ENCODE measurements around the gene STYXL1.

Gene STYXL1

DNA sequence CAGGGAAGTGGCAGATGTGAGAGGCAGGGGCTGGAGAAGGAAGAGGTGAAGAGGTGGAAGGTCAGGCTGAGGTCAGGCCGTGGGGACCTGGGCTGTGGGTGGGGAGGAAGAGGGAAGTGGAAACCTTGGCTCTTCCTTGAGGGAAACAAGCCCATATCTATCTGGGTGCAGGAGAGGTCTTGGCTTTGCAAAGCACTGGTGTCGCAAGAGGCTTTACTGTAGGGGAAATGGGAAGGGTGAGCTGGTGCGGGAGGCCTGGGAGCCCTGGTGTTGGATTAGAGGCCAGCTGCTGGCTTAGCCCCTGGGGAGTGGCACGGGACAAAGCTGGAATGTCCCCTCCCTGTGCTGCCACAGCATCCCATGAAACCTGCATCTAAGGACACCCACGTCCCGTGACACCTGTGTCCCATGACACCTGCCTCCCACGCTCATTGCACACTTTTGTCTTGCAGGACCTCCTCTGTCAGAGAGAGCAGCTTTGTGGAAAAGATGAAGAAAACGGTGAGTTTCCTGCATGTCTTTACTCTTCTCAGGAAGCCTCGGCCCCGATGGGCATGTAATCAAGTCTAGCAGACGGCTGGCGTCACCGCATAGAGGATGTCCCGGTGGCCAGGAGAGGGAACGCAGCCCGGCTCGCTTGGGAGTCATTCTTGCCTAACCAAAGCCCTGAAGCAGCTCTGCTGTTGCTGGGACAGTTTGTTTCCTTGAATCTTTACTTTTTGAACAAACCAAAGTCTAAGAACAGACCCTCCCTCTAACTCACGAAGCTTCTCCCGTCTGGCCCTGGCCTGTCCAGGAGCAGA lies 75.6 kb downstream of the STYXL1 start:
- TF ChIP-seq CEBPB (IDR thresholded peaks at IDR 0.05) = peak; percentile 31; the same call in 1 of the 2 replicates
- TF ChIP-seq NFIC (IDR thresholded peaks at IDR 0.05) = no peak
- no peak for TF ChIP-seq FOXM1 (IDR thresholded peaks at IDR 0.05; ENCODE audit: borderline replicate concordance, low read depth)
- TF ChIP-seq, protein P1, sequence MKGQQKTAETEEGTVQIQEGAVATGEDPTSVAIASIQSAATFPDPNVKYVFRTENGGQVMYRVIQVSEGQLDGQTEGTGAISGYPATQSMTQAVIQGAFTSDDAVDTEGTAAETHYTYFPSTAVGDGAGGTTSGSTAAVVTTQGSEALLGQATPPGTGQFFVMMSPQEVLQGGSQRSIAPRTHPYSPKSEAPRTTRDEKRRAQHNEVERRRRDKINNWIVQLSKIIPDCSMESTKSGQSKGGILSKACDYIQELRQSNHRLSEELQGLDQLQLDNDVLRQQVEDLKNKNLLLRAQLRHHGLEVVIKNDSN (IDR thresholded peaks at IDR 0.05) = no peak

DNA sequence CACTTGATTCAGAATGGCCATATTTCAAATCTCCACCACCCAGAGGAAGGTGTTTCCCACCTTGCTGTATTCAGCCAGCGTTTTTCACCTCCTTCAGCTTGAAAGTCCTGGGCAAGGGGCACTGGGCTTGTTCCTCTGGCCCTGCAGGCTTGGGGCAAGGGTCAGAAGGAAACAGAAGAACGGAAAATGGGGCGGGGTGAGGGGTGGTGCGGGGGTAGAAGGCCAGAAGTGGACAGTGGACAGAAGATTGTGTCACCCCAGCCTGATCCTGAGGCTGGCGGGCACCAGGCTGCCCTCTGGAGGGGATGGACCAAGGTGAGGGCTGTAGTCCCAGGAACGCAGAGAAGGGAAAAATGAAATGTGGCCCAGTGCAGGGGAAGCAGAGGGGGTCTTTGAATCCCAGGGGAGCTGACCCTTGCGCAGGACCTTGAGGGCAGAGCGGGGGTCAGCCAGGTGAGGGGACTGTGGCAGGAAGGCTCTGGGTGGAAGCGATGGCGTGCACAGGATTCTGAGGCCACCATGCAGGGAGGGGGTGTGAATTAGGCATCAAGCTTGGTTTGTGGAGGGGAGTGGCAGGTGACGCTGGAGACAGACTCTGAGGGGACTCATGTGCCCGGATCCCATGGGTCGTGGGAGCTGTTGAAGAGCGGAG lies 76.4 kb downstream of the STYXL1 start:
- TF ChIP-seq EP300 (IDR thresholded peaks at IDR 0.05; ENCODE audit: borderline replicate concordance) = no peak
- no peak for TF ChIP-seq ZBTB7A (IDR thresholded peaks at IDR 0.05; ENCODE audit: low read depth)
- TF ChIP-seq, protein P2, sequence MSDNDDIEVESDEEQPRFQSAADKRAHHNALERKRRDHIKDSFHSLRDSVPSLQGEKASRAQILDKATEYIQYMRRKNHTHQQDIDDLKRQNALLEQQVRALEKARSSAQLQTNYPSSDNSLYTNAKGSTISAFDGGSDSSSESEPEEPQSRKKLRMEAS (IDR thresholded peaks at IDR 0.05) = no peak
- TF ChIP-seq FOXM1 (IDR thresholded peaks at IDR 0.05; ENCODE audit: borderline replicate concordance, low read depth) = no peak

DNA sequence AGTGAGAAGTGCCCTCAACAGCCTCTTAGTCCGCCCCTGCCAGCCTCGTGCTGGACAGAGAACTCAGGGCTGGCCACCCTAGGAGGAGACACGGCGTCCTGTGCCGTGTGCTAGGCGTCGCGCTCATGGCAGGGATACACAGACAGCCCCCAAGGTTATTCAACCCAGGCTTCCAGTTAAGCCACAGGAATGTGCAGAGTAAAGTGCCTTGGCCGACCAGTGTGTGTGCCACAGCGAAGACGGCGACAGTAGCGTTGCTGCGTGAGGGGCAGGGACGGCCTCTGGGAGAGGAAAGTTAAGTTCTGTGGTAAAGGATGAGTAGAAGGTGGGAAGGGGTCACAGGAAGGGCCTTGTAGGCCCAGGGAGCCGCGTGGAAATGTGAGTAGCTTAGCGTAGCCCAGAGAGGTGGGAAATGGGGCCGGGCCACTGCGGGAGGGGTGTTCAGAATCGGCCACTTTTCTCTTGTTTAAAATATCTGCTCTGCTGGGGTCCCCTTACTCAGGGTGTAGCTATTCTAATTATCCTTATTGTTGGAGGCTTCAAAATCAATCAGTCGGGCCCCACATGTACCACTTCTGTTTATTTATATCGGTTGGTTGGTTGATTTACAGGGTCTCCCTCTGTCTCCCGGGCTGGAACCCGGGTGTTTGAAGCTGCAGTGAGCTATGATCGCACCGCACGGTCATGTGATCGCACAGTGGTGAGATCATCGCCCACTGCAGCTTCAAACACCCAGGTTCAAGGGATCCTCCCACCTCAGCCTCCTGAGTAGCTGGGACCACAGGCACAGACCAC lies 77.9 kb downstream of the STYXL1 start:
- TF ChIP-seq RAD21 (IDR thresholded peaks at IDR 0.05; ENCODE audit: low read depth) (no peak), TCF12 (IDR thresholded peaks at IDR 0.05; ENCODE audit: low read depth) (no peak), NFIC (IDR thresholded peaks at IDR 0.05) (no peak), TAF1 (IDR thresholded peaks at IDR 0.05; ENCODE audit: low read depth) (no peak), TEAD4 (IDR thresholded peaks at IDR 0.05) (no peak), EP300 (IDR thresholded peaks at IDR 0.05; ENCODE audit: borderline replicate concordance) (no peak), ZBTB7A (IDR thresholded peaks at IDR 0.05; ENCODE audit: low read depth) (no peak)
- TF ChIP-seq, protein P1 (IDR thresholded peaks at IDR 0.05) = no peak
- TF ChIP-seq, protein P3, sequence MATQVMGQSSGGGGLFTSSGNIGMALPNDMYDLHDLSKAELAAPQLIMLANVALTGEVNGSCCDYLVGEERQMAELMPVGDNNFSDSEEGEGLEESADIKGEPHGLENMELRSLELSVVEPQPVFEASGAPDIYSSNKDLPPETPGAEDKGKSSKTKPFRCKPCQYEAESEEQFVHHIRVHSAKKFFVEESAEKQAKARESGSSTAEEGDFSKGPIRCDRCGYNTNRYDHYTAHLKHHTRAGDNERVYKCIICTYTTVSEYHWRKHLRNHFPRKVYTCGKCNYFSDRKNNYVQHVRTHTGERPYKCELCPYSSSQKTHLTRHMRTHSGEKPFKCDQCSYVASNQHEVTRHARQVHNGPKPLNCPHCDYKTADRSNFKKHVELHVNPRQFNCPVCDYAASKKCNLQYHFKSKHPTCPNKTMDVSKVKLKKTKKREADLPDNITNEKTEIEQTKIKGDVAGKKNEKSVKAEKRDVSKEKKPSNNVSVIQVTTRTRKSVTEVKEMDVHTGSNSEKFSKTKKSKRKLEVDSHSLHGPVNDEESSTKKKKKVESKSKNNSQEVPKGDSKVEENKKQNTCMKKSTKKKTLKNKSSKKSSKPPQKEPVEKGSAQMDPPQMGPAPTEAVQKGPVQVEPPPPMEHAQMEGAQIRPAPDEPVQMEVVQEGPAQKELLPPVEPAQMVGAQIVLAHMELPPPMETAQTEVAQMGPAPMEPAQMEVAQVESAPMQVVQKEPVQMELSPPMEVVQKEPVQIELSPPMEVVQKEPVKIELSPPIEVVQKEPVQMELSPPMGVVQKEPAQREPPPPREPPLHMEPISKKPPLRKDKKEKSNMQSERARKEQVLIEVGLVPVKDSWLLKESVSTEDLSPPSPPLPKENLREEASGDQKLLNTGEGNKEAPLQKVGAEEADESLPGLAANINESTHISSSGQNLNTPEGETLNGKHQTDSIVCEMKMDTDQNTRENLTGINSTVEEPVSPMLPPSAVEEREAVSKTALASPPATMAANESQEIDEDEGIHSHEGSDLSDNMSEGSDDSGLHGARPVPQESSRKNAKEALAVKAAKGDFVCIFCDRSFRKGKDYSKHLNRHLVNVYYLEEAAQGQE (IDR thresholded peaks at IDR 0.05; ENCODE audit: low read depth) = no peak

DNA sequence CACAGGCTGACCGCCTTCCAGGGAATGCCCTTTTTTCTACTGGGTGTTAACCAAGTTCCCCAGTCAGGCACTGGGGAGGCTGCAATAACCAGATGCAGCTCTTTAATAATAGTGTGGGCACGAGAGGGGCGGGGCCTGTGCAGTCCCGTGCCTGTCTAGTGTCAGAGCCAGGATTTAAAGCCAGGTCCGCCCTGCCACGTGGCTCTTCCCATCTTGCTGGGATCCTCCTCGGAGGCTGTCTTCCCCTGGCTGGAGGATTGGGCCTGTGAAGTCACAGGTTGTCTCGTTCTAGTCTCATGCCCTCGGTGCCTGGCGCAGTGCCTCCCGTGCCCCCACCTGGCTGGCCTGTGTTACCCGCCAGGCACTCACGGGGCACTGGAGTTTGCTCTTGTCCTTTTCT lies 78.6 kb downstream of the STYXL1 start:
- TF ChIP-seq ZBTB7A (IDR thresholded peaks at IDR 0.05; ENCODE audit: low read depth) (no peak), TEAD4 (IDR thresholded peaks at IDR 0.05) (no peak), NFIC (IDR thresholded peaks at IDR 0.05) (no peak), EP300 (IDR thresholded peaks at IDR 0.05; ENCODE audit: borderline replicate concordance) (no peak), EGR1 (IDR thresholded peaks at IDR 0.05) (no peak), TCF12 (IDR thresholded peaks at IDR 0.05; ENCODE audit: low read depth) (no peak), RAD21 (IDR thresholded peaks at IDR 0.05; ENCODE audit: low read depth) (no peak)

DNA sequence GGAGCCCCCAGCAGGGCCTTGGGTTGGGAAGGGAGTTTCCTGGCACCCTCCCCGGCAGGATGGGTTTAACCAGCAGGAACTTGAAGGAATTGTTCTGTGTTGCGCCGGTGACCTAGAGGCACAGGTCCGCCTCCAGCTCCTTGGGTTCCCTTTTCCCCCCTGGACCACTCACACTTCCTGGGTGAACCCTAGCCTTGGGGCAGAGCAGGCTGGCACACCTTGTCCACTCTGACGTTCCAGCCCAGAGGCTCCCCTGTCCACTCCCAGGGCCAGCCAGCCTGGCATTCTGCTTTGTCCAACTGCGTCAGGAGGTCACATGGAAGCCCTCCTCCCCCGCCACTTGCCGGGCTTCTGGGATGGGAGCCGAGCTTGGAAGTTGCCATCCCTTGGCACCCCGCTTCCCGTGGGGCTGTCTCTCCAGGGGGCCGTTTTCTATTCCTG lies 79.2 kb downstream of the STYXL1 start:
- TF ChIP-seq EP300 (IDR thresholded peaks at IDR 0.05; ENCODE audit: borderline replicate concordance) (no peak), RAD21 (IDR thresholded peaks at IDR 0.05; ENCODE audit: low read depth) (no peak), TEAD4 (IDR thresholded peaks at IDR 0.05) (no peak), EGR1 (IDR thresholded peaks at IDR 0.05) (no peak), TAF1 (IDR thresholded peaks at IDR 0.05; ENCODE audit: low read depth) (no peak), TCF12 (IDR thresholded peaks at IDR 0.05; ENCODE audit: low read depth) (no peak), CEBPB (IDR thresholded peaks at IDR 0.05) (no peak), NFIC (IDR thresholded peaks at IDR 0.05) (no peak), CREB1 (IDR thresholded peaks at IDR 0.05; ENCODE audit: low read depth) (no peak), ZBTB7A (IDR thresholded peaks at IDR 0.05; ENCODE audit: low read depth) (no peak), YY1 (IDR thresholded peaks at IDR 0.05; ENCODE audit: low read depth) (no peak), FOXM1 (IDR thresholded peaks at IDR 0.05; ENCODE audit: borderline replicate concordance, low read depth) (no peak)
- TF ChIP-seq, protein P3 (IDR thresholded peaks at IDR 0.05; ENCODE audit: low read depth) = no peak
- TF ChIP-seq, protein P2 (IDR thresholded peaks at IDR 0.05) = no peak
- TF ChIP-seq, protein P1 (IDR thresholded peaks at IDR 0.05) = no peak
